GM23248 (cell line): ENCODE results near the gene CCT5.

Experiments
- EZH2 ChIP-seq: fragments of 200-600 bp; sonication (generic); IDR thresholded peaks from 2 replicates; pipeline ENCODE4 v1.6.1; 2018; ENCODE audit warnings: antibody characterized with exemption, mild to moderate bottlenecking; ENCODE audit not compliant: insufficient read depth, poor library complexity, severe bottlenecking
- EZH2phosphoT487 ChIP-seq: fragments of 200-600 bp; sonication (generic); IDR thresholded peaks from 2 replicates; pipeline ENCODE4 v1.6.1; 2018; ENCODE audit warnings: antibody characterized with exemption, moderate library complexity, mild to moderate bottlenecking, low read depth; ENCODE audit not compliant: insufficient read depth

DNA sequence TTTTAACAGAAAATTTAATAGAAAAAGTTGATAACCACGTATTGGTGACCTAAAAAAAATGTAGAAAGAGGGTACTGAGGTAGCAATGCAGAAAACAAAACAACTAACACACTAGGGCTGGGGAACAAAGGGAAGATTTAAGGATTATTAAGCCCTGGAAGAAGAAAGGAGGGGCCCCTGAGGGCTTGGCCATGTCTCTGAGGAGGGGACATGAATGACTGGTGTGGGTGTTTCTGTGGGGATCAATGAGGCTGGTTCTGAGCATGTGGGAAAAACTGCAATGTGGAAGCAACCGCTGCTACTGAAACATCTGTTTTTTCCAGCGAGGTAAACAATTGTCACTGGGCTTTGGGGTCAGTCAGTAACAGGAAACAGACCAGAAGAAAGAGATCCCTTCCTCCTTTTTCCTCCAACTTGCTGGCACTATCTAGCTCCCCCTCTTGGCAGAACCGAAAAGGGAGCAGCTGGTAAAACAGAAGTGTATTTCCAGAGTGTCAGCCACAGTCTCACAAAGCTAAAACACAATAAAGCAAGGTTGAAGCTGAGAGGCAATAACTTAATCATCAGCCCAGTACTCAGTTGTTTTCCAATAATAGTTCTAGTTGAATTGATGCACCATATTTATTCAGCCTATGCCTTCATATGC is 48.7 kb upstream of the CCT5 start:
- no peak for TF ChIP-seq EZH2phosphoT487
- TF ChIP-seq EZH2, result no peak
